ENCODE data around the gene DFFA. TPM values are rescaled to one million over a fixed set of nuclear protein-coding genes. Genes with fewer than 3 reads are reported as not detected.

The DFFA gene
- total RNA-seq, 1 donor from 2014 or later = 39.0 TPM

GRCh38 chr1:10446790-10447422 is 25.4 kb downstream of the DFFA start:
- ChIA-PET CTCF (no interaction called here), POLR2A (no interaction called here)
- H3K9me3 Mint-ChIP-seq = no peaks in the 10 kb centered on the region
- TF ChIP-seq CTCF (IDR thresholded peaks at IDR 0.05) = no peak
- intact Hi-C loops (cut with micrococcal nuclease) = no loop called here
- H3K27ac Mint-ChIP-seq = no peak overlapping the region
- no peak overlapping the region for H3K4me3 Mint-ChIP-seq
- H3K4me1 Mint-ChIP-seq = no peaks in the 10 kb centered on the region
- no peaks in the 10 kb centered on the region for H3K27me3 Mint-ChIP-seq
- ATAC-seq (ENCODE audit: low read depth) = no peak
- H3K36me3 Mint-ChIP-seq (ENCODE audit: low read depth) = peaks cover 4% of the 10 kb centered on the region
- no peak for DNase-seq

GRCh38 chr1:10444795-10445397 is 27.4 kb downstream of the DFFA start:
- peaks cover 11% of the 10 kb centered on the region for H3K36me3 Mint-ChIP-seq (ENCODE audit: low read depth)
- ATAC-seq (ENCODE audit: low read depth) (no peak), DNase-seq (no peak)
- ChIA-PET CTCF (no interaction called here), POLR2A (no interaction called here)
- no peaks in the 10 kb centered on the region for H3K9me3 Mint-ChIP-seq
- no peaks in the 10 kb centered on the region for H3K27me3 Mint-ChIP-seq
- no peaks in the 10 kb centered on the region for H3K4me1 Mint-ChIP-seq
- intact Hi-C loops (cut with micrococcal nuclease) = no loop called here
- H3K27ac Mint-ChIP-seq = no peak overlapping the region
- TF ChIP-seq CTCF (IDR thresholded peaks at IDR 0.05) = no peak
- H3K4me3 Mint-ChIP-seq = no peak overlapping the region

GRCh38 chr1:10444248-10444647 is 28.1 kb downstream of the DFFA start:
- POLR2A ChIA-PET = interaction anchor here (0.7 kb wide), 1 partner anchor 380 kb away, joined by 6 read pairs; no protein-coding TSS in a partner anchor
- no peaks in the 10 kb centered on the region for H3K9me3 Mint-ChIP-seq
- TF ChIP-seq CTCF (IDR thresholded peaks at IDR 0.05) = no peak
- CTCF ChIA-PET = no interaction called here
- DNase-seq = no peak
- no peaks in the 10 kb centered on the region for H3K4me1 Mint-ChIP-seq
- no peak overlapping the region for H3K27ac Mint-ChIP-seq
- intact Hi-C loops (cut with micrococcal nuclease) = no loop called here
- no peak for ATAC-seq (ENCODE audit: low read depth)
- H3K36me3 Mint-ChIP-seq (ENCODE audit: low read depth) = peaks cover 11% of the 10 kb centered on the region
- no peaks in the 10 kb centered on the region for H3K27me3 Mint-ChIP-seq
- no peak overlapping the region for H3K4me3 Mint-ChIP-seq

GRCh38 chr1:10440794-10441193 is 31.5 kb downstream of the DFFA start:
- intact Hi-C loops (cut with micrococcal nuclease) = no loop called here
- no peak overlapping the region for H3K4me3 Mint-ChIP-seq
- H3K36me3 Mint-ChIP-seq (ENCODE audit: low read depth) = peaks cover 11% of the 10 kb centered on the region
- H3K27ac Mint-ChIP-seq = no peak overlapping the region
- POLR2A ChIA-PET = no interaction called here
- no peaks in the 10 kb centered on the region for H3K4me1 Mint-ChIP-seq
- no peaks in the 10 kb centered on the region for H3K9me3 Mint-ChIP-seq
- DNase-seq (no peak), ATAC-seq (ENCODE audit: low read depth) (no peak)
- TF ChIP-seq CTCF (IDR thresholded peaks at IDR 0.05) = no peak
- no peaks in the 10 kb centered on the region for H3K27me3 Mint-ChIP-seq
- CTCF ChIA-PET = no interaction called here

GRCh38 chr1:10440305-10440704 is 32.0 kb downstream of the DFFA start:
- TF ChIP-seq CTCF (IDR thresholded peaks at IDR 0.05) = no peak
- no peaks in the 10 kb centered on the region for H3K27me3 Mint-ChIP-seq
- CTCF ChIA-PET = no interaction called here
- POLR2A ChIA-PET = no interaction called here
- H3K27ac Mint-ChIP-seq = no peak overlapping the region
- H3K36me3 Mint-ChIP-seq (ENCODE audit: low read depth) = peaks cover 11% of the 10 kb centered on the region
- no peaks in the 10 kb centered on the region for H3K9me3 Mint-ChIP-seq
- ATAC-seq (ENCODE audit: low read depth) (no peak), DNase-seq (no peak)
- H3K4me1 Mint-ChIP-seq = no peaks in the 10 kb centered on the region
- H3K4me3 Mint-ChIP-seq = no peak overlapping the region
- intact Hi-C loops (cut with micrococcal nuclease) = no loop called here

Data from activated B cell treated with CpG ODN at 0.5 μM for 24 hours (primary cell).